Left kidney (tissue), 2 donors: ENCODE data around the gene TMEM225B. TPM values are rescaled to one million over a fixed set of nuclear protein-coding genes. Genes with fewer than 3 reads are reported as not detected.
"Not testable (repeated sequence)": the region's sequence is repeated elsewhere in the genome, so short reads cannot be mapped to it uniquely, and the experiment has no call there.

Experiments
- DNase-seq: peaks from one replicate; pipeline ENCODE4 v3.0.0-alpha.2; 2013
- polyA plus RNA-seq: library from polyadenylated mRNA; unstranded; fragments of 120-200 nt; gene quantifications from one replicate; pipeline ENCODE4 v1.2.1, GENCODE V29; 2013; ENCODE audit not compliant: insufficient read length

The TMEM225B gene
- polyA plus RNA-seq, 1 donor = 2.3 TPM

DNA sequence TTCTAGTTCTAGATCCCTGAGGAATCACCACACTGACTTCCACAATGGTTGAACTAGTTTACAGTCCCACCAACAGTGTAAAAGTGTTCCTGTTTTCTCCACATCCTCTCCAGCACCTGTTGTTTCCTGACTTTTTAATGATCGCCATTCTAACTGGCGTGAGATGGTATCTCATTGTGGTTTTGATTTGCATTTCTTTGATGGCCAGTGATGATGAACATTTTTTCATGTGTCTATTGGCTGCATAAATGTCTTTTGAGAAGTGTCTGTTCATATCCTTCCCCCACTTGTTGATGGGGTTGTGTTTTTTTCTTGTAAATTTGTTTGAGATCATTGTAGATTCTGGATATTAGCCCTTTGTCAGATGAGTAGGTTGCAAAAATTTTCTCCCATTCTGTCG, 56.6 kb downstream of the TMEM225B start:
- not testable (repeated sequence) for DNase-seq

DNA sequence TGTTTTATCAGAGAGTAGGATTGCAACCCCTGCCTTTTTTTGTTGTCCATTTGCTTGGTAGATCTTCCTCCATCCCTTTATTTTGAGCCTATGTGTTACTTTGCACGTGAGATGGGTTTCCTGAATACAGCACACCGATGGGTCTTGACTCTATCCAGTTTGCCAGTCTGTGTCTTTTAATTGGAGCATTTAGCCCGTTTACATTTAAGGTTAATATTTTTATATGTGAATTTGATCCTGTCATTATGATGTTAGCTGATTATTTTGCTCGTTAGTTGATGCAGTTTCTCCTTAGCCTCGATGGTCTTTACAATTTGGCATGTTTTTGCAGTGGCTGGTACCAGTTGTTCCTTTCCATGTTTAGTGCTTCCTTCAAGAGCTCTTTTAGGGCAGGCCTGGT, 59.8 kb downstream of the TMEM225B start:
- not testable (repeated sequence) for DNase-seq

Other genes starting within 250 kb of the TMEM225B start
- gene ARPC1B, start 223.5 kb upstream of the TMEM225B start, polyA plus RNA-seq = 26.9 TPM
- gene PDAP1, start 189.7 kb upstream of the TMEM225B start, polyA plus RNA-seq = 137 TPM
- gene BUD31, start 189.3 kb upstream of the TMEM225B start, polyA plus RNA-seq = 109 TPM
- 6.0 TPM for gene PTCD1, start 159.5 kb upstream of the TMEM225B start, polyA plus RNA-seq
- gene CPSF4, start 159.3 kb upstream of the TMEM225B start, polyA plus RNA-seq = 41.8 TPM
- gene ATP5MF, start 132.1 kb upstream of the TMEM225B start, polyA plus RNA-seq = 421 TPM
- 75.5 TPM for gene ZNF789, start 125.4 kb upstream of the TMEM225B start, polyA plus RNA-seq
- gene ZNF394, start 98.0 kb upstream of the TMEM225B start, polyA plus RNA-seq = 18.6 TPM
- gene ZKSCAN5, start 93.6 kb upstream of the TMEM225B start, polyA plus RNA-seq = 16.8 TPM
- 16.2 TPM for gene FAM200A, start 46.2 kb upstream of the TMEM225B start, polyA plus RNA-seq
- gene ZNF655, start 39.6 kb upstream of the TMEM225B start, polyA plus RNA-seq = 114 TPM
- 20.4 TPM for gene ZSCAN25, start 18.7 kb downstream of the TMEM225B start, polyA plus RNA-seq
- gene CYP3A5, start 81.7 kb downstream of the TMEM225B start, polyA plus RNA-seq = 2.7 TPM
- 1.2 TPM for gene CYP3A7, start 136.9 kb downstream of the TMEM225B start, polyA plus RNA-seq
- gene CYP3A4, start 185.9 kb downstream of the TMEM225B start, polyA plus RNA-seq = 0.42 TPM
- gene CYP3A43, start 229.7 kb downstream of the TMEM225B start, polyA plus RNA-seq = 0.38 TPM